EH (cell line): ENCODE results near the gene SCFD2.
"Not testable (repeated sequence)": the region's sequence is repeated elsewhere in the genome, so short reads cannot be mapped to it uniquely, and the experiment has no call there.

Experiments
- DNase-seq: peaks from one replicate; pipeline ENCODE4 v3.0.0-alpha.2; 2015; ENCODE audit warnings: low read depth

SCFD2 gene

GRCh38 chr4:53189011-53189410 lies 176.8 kb downstream of the SCFD2 start:
- peak; percentile 93 for DNase-seq

GRCh38 chr4:53186714-53187358 lies 179.0 kb downstream of the SCFD2 start:
- peak; percentile 39 for DNase-seq

GRCh38 chr4:53185869-53186585 lies 179.8 kb downstream of the SCFD2 start:
- DNase-seq = peak; percentile 81

GRCh38 chr4:53183754-53184153 lies 182.1 kb downstream of the SCFD2 start:
- no peak for DNase-seq

GRCh38 chr4:53177751-53178150 lies 188.1 kb downstream of the SCFD2 start:
- not testable (repeated sequence) for DNase-seq

- DNase-seq = no peak
These were observed 190.2 kb downstream of the SCFD2 start for GRCh38 chr4:53175640-53176039.

- DNase-seq = no peak
These were observed 191.0 kb downstream of the SCFD2 start for GRCh38 chr4:53174823-53175222.

GRCh38 chr4:53173576-53173975 lies 192.3 kb downstream of the SCFD2 start:
- DNase-seq = no peak

- no peak for DNase-seq
These were observed 194.1 kb downstream of the SCFD2 start for GRCh38 chr4:53171797-53172196.

GRCh38 chr4:53169695-53170617 lies 195.9 kb downstream of the SCFD2 start:
- DNase-seq = no peak

GRCh38 chr4:53168228-53168627 lies 197.6 kb downstream of the SCFD2 start:
- DNase-seq = peak; percentile 10

- no peak for DNase-seq
These were observed 202.9 kb downstream of the SCFD2 start for GRCh38 chr4:53162969-53163368.

- no peak for DNase-seq
These were observed 204.0 kb downstream of the SCFD2 start for GRCh38 chr4:53161787-53162433.

GRCh38 chr4:53161051-53161786 lies 204.6 kb downstream of the SCFD2 start:
- DNase-seq = no peak

- no peak for DNase-seq
These were observed 209.0 kb downstream of the SCFD2 start for GRCh38 chr4:53156896-53157295.

- no peak for DNase-seq
These were observed 213.4 kb downstream of the SCFD2 start for GRCh38 chr4:53152467-53152866.

- no peak for DNase-seq
These were observed 214.4 kb downstream of the SCFD2 start for GRCh38 chr4:53151489-53151788.

- peak; percentile 27 for DNase-seq
These were observed 215.0 kb downstream of the SCFD2 start for GRCh38 chr4:53150631-53151488.

GRCh38 chr4:53147711-53148110 lies 218.2 kb downstream of the SCFD2 start:
- DNase-seq = peak; percentile 13

GRCh38 chr4:53147197-53147596 lies 218.7 kb downstream of the SCFD2 start:
- DNase-seq = no peak

- DNase-seq = no peak
These were observed 224.6 kb downstream of the SCFD2 start for GRCh38 chr4:53141308-53141707.
